ENCODE data around the gene SSR1. TPM values are rescaled to one million over a fixed set of nuclear protein-coding genes. Genes with fewer than 3 reads are reported as not detected.
A peak's percentile ranks its signal among the peaks of the same experiment; 100 is the strongest.

SSR1 gene
- total and polyA plus RNA-seq, 2 of the 13 experiments (the other 11 are each of a cell fraction or from before 2014, with no cell fraction given) = 203 to 243 TPM

DNA sequence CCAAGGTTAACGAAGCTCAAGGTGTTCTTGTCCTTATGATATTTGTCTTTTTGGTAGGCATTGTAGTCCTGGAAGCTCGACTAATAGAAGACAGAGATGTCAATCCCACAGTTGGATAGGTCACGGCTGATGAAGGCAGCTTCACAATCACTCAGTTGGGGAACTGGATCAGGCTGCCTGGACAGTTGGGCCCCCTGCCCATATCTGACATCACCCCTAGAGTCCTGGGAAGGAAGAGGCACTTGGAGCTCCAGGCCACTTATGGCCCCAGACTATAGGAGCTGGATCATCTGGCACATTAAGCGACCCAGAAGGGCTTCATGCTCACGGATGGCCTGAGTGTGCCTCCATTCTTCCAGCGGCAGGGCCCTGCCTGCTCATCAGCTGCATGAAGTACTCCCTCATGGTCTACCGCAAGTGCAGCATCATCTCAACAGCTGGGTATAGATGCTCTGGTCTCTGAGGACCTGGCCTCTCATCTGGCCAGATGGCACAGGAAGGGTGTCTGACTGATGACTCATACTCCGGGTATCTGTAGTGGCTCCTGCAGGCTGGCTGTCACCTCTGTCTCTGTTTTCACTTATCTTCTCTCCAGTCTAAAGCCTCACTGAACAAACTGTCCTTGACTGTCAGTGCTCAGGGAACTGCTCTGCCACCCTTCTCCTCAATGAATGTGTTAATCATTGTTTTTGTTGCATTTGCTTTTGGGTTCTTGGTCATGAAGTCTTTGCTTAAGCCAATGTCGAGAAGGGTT is 29.2 kb upstream of the SSR1 start (continued):
- TF ChIP-seq GLI4 (CRISPR knock-in tag; IDR thresholded peaks at IDR 0.05; ENCODE audit: borderline replicate concordance) (no peak), NFRKB (IDR thresholded peaks at IDR 0.05) (no peak), FOXK2 (IDR thresholded peaks at IDR 0.05) (no peak), MLX (CRISPR knock-in tag; IDR thresholded peaks at IDR 0.05) (no peak), MXI1 (IDR thresholded peaks at IDR 0.05; ENCODE audit: borderline replicate concordance, low read depth, low read length) (0 out of 3 replicates have a peak, but pooled peaks have one; percentile 38), ZNF747 (CRISPR knock-in tag; IDR thresholded peaks at IDR 0.05; ENCODE audit: borderline replicate concordance) (no peak), HNF4A (CRISPR knock-in tag; IDR thresholded peaks at IDR 0.05) (peak; percentile 21; the same call in 1 of the 2 replicates), ZNF329 (CRISPR knock-in tag; IDR thresholded peaks at IDR 0.05; ENCODE audit: low read depth) (no peak), KLF11 (CRISPR knock-in tag; IDR thresholded peaks at IDR 0.05) (no peak), ZNF383 (CRISPR knock-in tag; IDR thresholded peaks at IDR 0.05; ENCODE audit: borderline replicate concordance) (no peak), ZNF136 (CRISPR knock-in tag; IDR thresholded peaks at IDR 0.05; ENCODE audit: low read depth) (no peak), FLYWCH1 (CRISPR knock-in tag; IDR thresholded peaks at IDR 0.05) (no peak), NRL (CRISPR knock-in tag; IDR thresholded peaks at IDR 0.05; ENCODE audit: borderline replicate concordance) (no peak), MED8 (CRISPR knock-in tag; IDR thresholded peaks at IDR 0.05; ENCODE audit: insufficient replicate concordance) (no peak), BHLHE40 (IDR thresholded peaks at IDR 0.05; ENCODE audit: low read length) (no peak), CEBPG (CRISPR knock-in tag; IDR thresholded peaks at IDR 0.05) (0 out of 2 replicates have a peak, but pooled peaks have one; percentile 27), NR2F1 (CRISPR knock-in tag; IDR thresholded peaks at IDR 0.05) (no peak), MEIS2 (CRISPR knock-in tag; IDR thresholded peaks at IDR 0.05) (0 out of 2 replicates have a peak, but pooled peaks have one; percentile 40), ZNF788 (CRISPR knock-in tag; IDR thresholded peaks at IDR 0.05; ENCODE audit: borderline replicate concordance) (no peak)
- TF ChIP-seq, protein P1, sequence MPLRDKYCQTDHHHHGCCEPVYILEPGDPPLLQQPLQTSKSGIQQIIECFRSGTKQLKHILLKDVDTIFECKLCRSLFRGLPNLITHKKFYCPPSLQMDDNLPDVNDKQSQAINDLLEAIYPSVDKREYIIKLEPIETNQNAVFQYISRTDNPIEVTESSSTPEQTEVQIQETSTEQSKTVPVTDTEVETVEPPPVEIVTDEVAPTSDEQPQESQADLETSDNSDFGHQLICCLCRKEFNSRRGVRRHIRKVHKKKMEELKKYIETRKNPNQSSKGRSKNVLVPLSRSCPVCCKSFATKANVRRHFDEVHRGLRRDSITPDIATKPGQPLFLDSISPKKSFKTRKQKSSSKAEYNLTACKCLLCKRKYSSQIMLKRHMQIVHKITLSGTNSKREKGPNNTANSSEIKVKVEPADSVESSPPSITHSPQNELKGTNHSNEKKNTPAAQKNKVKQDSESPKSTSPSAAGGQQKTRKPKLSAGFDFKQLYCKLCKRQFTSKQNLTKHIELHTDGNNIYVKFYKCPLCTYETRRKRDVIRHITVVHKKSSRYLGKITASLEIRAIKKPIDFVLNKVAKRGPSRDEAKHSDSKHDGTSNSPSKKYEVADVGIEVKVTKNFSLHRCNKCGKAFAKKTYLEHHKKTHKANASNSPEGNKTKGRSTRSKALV (CRISPR knock-in tag; IDR thresholded peaks at IDR 0.05) = no peak
- TF ChIP-seq, protein P2, sequence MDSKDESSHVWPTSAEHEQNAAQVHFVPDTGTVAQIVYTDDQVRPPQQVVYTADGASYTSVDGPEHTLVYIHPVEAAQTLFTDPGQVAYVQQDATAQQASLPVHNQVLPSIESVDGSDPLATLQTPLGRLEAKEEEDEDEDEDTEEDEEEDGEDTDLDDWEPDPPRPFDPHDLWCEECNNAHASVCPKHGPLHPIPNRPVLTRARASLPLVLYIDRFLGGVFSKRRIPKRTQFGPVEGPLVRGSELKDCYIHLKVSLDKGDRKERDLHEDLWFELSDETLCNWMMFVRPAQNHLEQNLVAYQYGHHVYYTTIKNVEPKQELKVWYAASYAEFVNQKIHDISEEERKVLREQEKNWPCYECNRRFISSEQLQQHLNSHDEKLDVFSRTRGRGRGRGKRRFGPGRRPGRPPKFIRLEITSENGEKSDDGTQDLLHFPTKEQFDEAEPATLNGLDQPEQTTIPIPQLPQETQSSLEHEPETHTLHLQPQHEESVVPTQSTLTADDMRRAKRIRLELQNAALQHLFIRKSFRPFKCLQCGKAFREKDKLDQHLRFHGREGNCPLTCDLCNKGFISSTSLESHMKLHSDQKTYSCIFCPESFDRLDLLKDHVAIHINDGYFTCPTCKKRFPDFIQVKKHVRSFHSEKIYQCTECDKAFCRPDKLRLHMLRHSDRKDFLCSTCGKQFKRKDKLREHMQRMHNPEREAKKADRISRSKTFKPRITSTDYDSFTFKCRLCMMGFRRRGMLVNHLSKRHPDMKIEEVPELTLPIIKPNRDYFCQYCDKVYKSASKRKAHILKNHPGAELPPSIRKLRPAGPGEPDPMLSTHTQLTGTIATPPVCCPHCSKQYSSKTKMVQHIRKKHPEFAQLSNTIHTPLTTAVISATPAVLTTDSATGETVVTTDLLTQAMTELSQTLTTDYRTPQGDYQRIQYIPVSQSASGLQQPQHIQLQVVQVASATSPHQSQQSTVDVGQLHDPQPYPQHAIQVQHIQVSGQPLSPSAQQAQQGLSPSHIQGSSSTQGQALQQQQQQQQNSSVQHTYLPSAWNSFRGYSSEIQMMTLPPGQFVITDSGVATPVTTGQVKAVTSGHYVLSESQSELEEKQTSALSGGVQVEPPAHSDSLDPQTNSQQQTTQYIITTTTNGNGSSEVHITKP (CRISPR knock-in tag; IDR thresholded peaks at IDR 0.05; ENCODE audit: low read depth) = no peak
